Mesendoderm (in vitro differentiated cells): ENCODE measurements around the gene ANKRD13B.

Experiments
- DNase-seq: peaks from one replicate; pipeline ENCODE4 v3.0.0; 2013
- H2AK5ac ChIP-seq: 2 replicates; pipeline ENCODE4 v1.6.1; 2013; ENCODE audit warnings: low read length, inconsistent platforms
- H2BK120ac ChIP-seq: 2 replicates; pipeline ENCODE4 v1.6.1; 2013; ENCODE audit warnings: low read depth, mild to moderate bottlenecking, low read length, moderate library complexity, mixed read lengths
- H2BK15ac ChIP-seq: replicated peaks from 2 replicates; pipeline ENCODE4 v1.6.1; 2013; ENCODE audit warnings: low read depth, mild to moderate bottlenecking, moderate library complexity
- H2BK5ac ChIP-seq: 2 replicates; pipeline ENCODE4 v1.6.1; 2013; ENCODE audit warnings: low read length, inconsistent platforms
- H3K18ac ChIP-seq: 2 replicates; pipeline ENCODE4 v1.6.1; 2013; ENCODE audit warnings: mild to moderate bottlenecking, low read length, mixed read lengths
- H3K23ac ChIP-seq: one replicate; pipeline ENCODE4 v1.6.1; 2013; ENCODE audit warnings: low read length
- H3K27ac ChIP-seq: 2 replicates; pipeline ENCODE4 v1.5.1; 2013; ENCODE audit warnings: low read depth, mild to moderate bottlenecking, inconsistent platforms, low read length, moderate library complexity
- H3K27me3 ChIP-seq: 2 replicates; pipeline ENCODE4 v1.6.1; 2013; ENCODE audit warnings: low read length, control low read depth, mild to moderate bottlenecking, inconsistent platforms; ENCODE audit not compliant: insufficient read depth, poor library complexity
- H3K36me3 ChIP-seq: 2 replicates; pipeline ENCODE4 v1.6.1; 2013; ENCODE audit warnings: low read length, inconsistent platforms; ENCODE audit not compliant: control insufficient read depth, insufficient read depth
- H3K4ac ChIP-seq: one replicate; pipeline ENCODE4 v1.6.1; 2013; ENCODE audit warnings: low read depth, mild to moderate bottlenecking, low read length, moderate library complexity
- H3K4me1 ChIP-seq: 2 replicates; pipeline ENCODE4 v1.6.1; 2013; ENCODE audit warnings: low read depth, low read length, inconsistent platforms; ENCODE audit not compliant: control insufficient read depth
- H3K4me2 ChIP-seq: 2 replicates; pipeline ENCODE4 v1.6.1; 2013; ENCODE audit warnings: low read length
- H3K4me3 ChIP-seq: 2 replicates; pipeline ENCODE4 v1.5.1; 2013; ENCODE audit warnings: mild to moderate bottlenecking, low read length
- H3K56ac ChIP-seq: one replicate; pipeline ENCODE4 v1.6.1; 2013; ENCODE audit warnings: low read length
- H3K79me1 ChIP-seq: 2 replicates; pipeline ENCODE4 v1.6.1; 2013; ENCODE audit warnings: low read length, inconsistent platforms
- H3K79me2 ChIP-seq: 2 replicates; pipeline ENCODE4 v1.6.1; 2013; ENCODE audit warnings: mild to moderate bottlenecking, low read length; ENCODE audit not compliant: control insufficient read depth, insufficient read depth
- H3K9ac ChIP-seq: 2 replicates; pipeline ENCODE4 v1.6.1; 2013; ENCODE audit warnings: low read length, inconsistent platforms
- H4K5ac ChIP-seq: one replicate; pipeline ENCODE4 v1.6.1; 2013; ENCODE audit warnings: low read length
- H4K8ac ChIP-seq: one replicate; pipeline ENCODE4 v1.6.1; 2013; ENCODE audit warnings: low read depth, mild to moderate bottlenecking, control low read depth, low read length, moderate library complexity
- WGBS: extraction: QIAGEN DNeasy Blood & Tissue Kit; methylation state at CpG from one replicate; pipeline ENCODE4 v1.1.7; 2013; ENCODE audit warnings: low lambda C conversion rate, missing lambda C conversion rate; ENCODE audit not compliant: insufficient coverage; ENCODE audit errors: extremely low coverage; 5-methylcytosine and 5-hydroxymethylcytosine counted together

ANKRD13B gene

GRCh38 chr17:29571486-29571882 is 21.4 kb upstream of the ANKRD13B start:
- H3K4me3 ChIP-seq, result no peak overlapping the region
- no CpG with 5 or more reads among the region's 6 CpGs for WGBS
- no peak overlapping the region for H2BK5ac ChIP-seq
- no peak overlapping the region for H2AK5ac ChIP-seq
- no peaks in the 10 kb centered on the region for H3K79me1 ChIP-seq
- peaks cover 2% of the 10 kb centered on the region for H3K27me3 ChIP-seq
- H3K18ac ChIP-seq, result no peak overlapping the region
- no peak overlapping the region for H3K23ac ChIP-seq
- DNase-seq, result no peak
- H4K5ac ChIP-seq, result no peak overlapping the region
- H3K4ac ChIP-seq, result no peak overlapping the region
- H3K56ac ChIP-seq, result no peak overlapping the region
- H3K27ac ChIP-seq, result no peak overlapping the region
- H3K4me2 ChIP-seq, result no peak overlapping the region
- H3K9ac ChIP-seq, result no peak overlapping the region
- no peak overlapping the region for H2BK120ac ChIP-seq
- no peak overlapping the region for H4K8ac ChIP-seq
- no peak overlapping the region for H2BK15ac ChIP-seq
- no peaks in the 10 kb centered on the region for H3K79me2 ChIP-seq
- peaks cover 7% of the 10 kb centered on the region for H3K36me3 ChIP-seq
- H3K4me1 ChIP-seq, result peaks cover 4% of the 10 kb centered on the region

- no peak overlapping the region for H3K4ac ChIP-seq
- no CpG with 5 or more reads among the region's 30 CpGs for WGBS
- H3K4me3 ChIP-seq, result no peak overlapping the region
- H3K18ac ChIP-seq, result no peak overlapping the region
- H3K23ac ChIP-seq, result no peak overlapping the region
- no peaks in the 10 kb centered on the region for H3K27me3 ChIP-seq
- H3K36me3 ChIP-seq, result peaks cover 7% of the 10 kb centered on the region
- H2BK15ac ChIP-seq, result no peak overlapping the region
- no peak overlapping the region for H3K9ac ChIP-seq
- H4K5ac ChIP-seq, result no peak overlapping the region
- H2AK5ac ChIP-seq, result no peak overlapping the region
- H3K4me2 ChIP-seq, result no peak overlapping the region
- H3K79me1 ChIP-seq, result no peaks in the 10 kb centered on the region
- no peak for DNase-seq
- H2BK120ac ChIP-seq, result no peak overlapping the region
- peak overlapping the region; percentile 73 for H3K56ac ChIP-seq
- no peak overlapping the region for H3K27ac ChIP-seq
- no peak overlapping the region for H4K8ac ChIP-seq
- no peaks in the 10 kb centered on the region for H3K79me2 ChIP-seq
- peaks cover 4% of the 10 kb centered on the region for H3K4me1 ChIP-seq
- no peak overlapping the region for H2BK5ac ChIP-seq
These were observed 20.9 kb upstream of the ANKRD13B start for GRCh38 chr17:29571883-29572681.

GRCh38 chr17:29572691-29573557 is 20.0 kb upstream of the ANKRD13B start:
- Histone ChIP-seq H3K4me2 (peak overlapping the region; percentile 12), H2BK120ac (no peak overlapping the region), H4K5ac (no peak overlapping the region), H2BK15ac (no peak overlapping the region), H3K4ac (no peak overlapping the region), H3K27ac (no peak overlapping the region), H2AK5ac (no peak overlapping the region), H3K79me1 (no peaks in the 10 kb centered on the region), H3K56ac (peak overlapping the region; percentile 73), H3K4me1 (peaks cover 4% of the 10 kb centered on the region), H3K18ac (no peak overlapping the region), H4K8ac (no peak overlapping the region), H3K9ac (peak overlapping the region; percentile 45), H3K4me3 (no peak overlapping the region), H3K27me3 (no peaks in the 10 kb centered on the region), H2BK5ac (no peak overlapping the region), H3K36me3 (peaks cover 7% of the 10 kb centered on the region), H3K23ac (no peak overlapping the region), H3K79me2 (no peaks in the 10 kb centered on the region)
- WGBS, result no CpG with 5 or more reads among the region's 62 CpGs
- DNase-seq, result no peak

GRCh38 chr17:29573558-29573869 is 19.4 kb upstream of the ANKRD13B start:
- no CpG with 5 or more reads among the region's 6 CpGs for WGBS
- Histone ChIP-seq H4K5ac (no peak overlapping the region), H3K4me1 (peaks cover 4% of the 10 kb centered on the region), H3K4me2 (no peak overlapping the region), H3K79me1 (no peaks in the 10 kb centered on the region), H2BK120ac (no peak overlapping the region), H3K27ac (no peak overlapping the region), H4K8ac (no peak overlapping the region), H3K27me3 (no peaks in the 10 kb centered on the region), H2BK5ac (no peak overlapping the region), H2AK5ac (no peak overlapping the region), H3K79me2 (no peaks in the 10 kb centered on the region), H2BK15ac (no peak overlapping the region), H3K56ac (no peak overlapping the region), H3K23ac (no peak overlapping the region), H3K18ac (no peak overlapping the region), H3K36me3 (peaks cover 7% of the 10 kb centered on the region), H3K9ac (no peak overlapping the region), H3K4ac (no peak overlapping the region), H3K4me3 (no peak overlapping the region)
- DNase-seq, result no peak

GRCh38 chr17:29573871-29574731 is 18.8 kb upstream of the ANKRD13B start:
- Histone ChIP-seq H2BK15ac (no peak overlapping the region), H3K4me2 (no peak overlapping the region), H3K9ac (no peak overlapping the region), H2BK5ac (no peak overlapping the region), H3K4ac (no peak overlapping the region), H3K27me3 (no peaks in the 10 kb centered on the region), H3K79me2 (no peaks in the 10 kb centered on the region), H2BK120ac (no peak overlapping the region), H3K4me1 (peaks cover 3% of the 10 kb centered on the region), H3K27ac (no peak overlapping the region), H3K36me3 (peaks cover 7% of the 10 kb centered on the region), H3K4me3 (no peak overlapping the region), H3K18ac (no peak overlapping the region), H4K5ac (no peak overlapping the region), H2AK5ac (no peak overlapping the region), H3K79me1 (no peaks in the 10 kb centered on the region), H4K8ac (no peak overlapping the region), H3K56ac (no peak overlapping the region), H3K23ac (no peak overlapping the region)
- WGBS, result no CpG with 5 or more reads among the region's 14 CpGs
- no peak for DNase-seq
